Neural cell (in vitro differentiated cells): ENCODE measurements around the gene OTULIN. TPM values are rescaled to one million over a fixed set of nuclear protein-coding genes. Genes with fewer than 3 reads are reported as not detected.

Source experiments
- H2AFZ ChIP-seq: fragments of 200-600, 300-800 bp; sonication (generic), shearing (Covaris generic); 2 replicates; pipeline ENCODE4 v1.6.0; 2014; ENCODE audit warnings: low read depth, mild to moderate bottlenecking, antibody characterized with exemption, low read length, moderate library complexity
- H3F3A ChIP-seq: fragments of 200-600 bp; shearing (Covaris generic); 2 replicates; pipeline ENCODE4 v1.6.1; 2016; ENCODE audit warnings: mild to moderate bottlenecking, moderate library complexity, mixed read lengths, antibody characterized with exemption, low read length; ENCODE audit not compliant: insufficient read depth, poor library complexity, severe bottlenecking
- H3K27ac ChIP-seq: fragments of 200-600, 300-800 bp; sonication (generic), shearing (Covaris generic); 2 replicates; pipeline ENCODE4 v1.5.1; 2014; ENCODE audit warnings: mild to moderate bottlenecking, low read length, moderate library complexity
- H3K27me3 ChIP-seq: fragments of 300-800, 200-600 bp; sonication (generic), shearing (Covaris generic); 2 replicates; pipeline ENCODE4 v1.6.0; 2014; ENCODE audit warnings: mild to moderate bottlenecking, low read depth, low read length, moderate library complexity; ENCODE audit not compliant: insufficient read depth
- H3K36me3 ChIP-seq: fragments of 300-800, 200-600 bp; sonication (generic), shearing (Covaris generic); 2 replicates; pipeline ENCODE4 v1.5.1; 2014; ENCODE audit warnings: mild to moderate bottlenecking, antibody characterized with exemption, low read length, moderate library complexity; ENCODE audit not compliant: insufficient read depth
- H3K4me2 ChIP-seq: fragments of 300-800, 200-600 bp; sonication (generic), shearing (Covaris generic); 2 replicates; pipeline ENCODE4 v1.6.0; 2014; ENCODE audit warnings: mild to moderate bottlenecking, low read length
- H3K4me3 ChIP-seq: fragments of 300-800, 200-600 bp; sonication (generic), shearing (Covaris generic); 2 replicates; pipeline ENCODE4 v1.5.1; 2014; ENCODE audit warnings: mild to moderate bottlenecking, low read length, moderate library complexity
- H3K79me2 ChIP-seq: fragments of 200-600 bp; shearing (Covaris generic); replicated peaks from 2 replicates; pipeline ENCODE4 v1.6.0; 2014; ENCODE audit warnings: mild to moderate bottlenecking, low read length, moderate library complexity; ENCODE audit not compliant: insufficient read depth
- H3K9ac ChIP-seq: fragments of 300-800, 200-600 bp; sonication (generic), shearing (Covaris generic); 2 replicates; pipeline ENCODE4 v1.6.1; 2016; ENCODE audit warnings: mild to moderate bottlenecking, low read length, mixed read lengths
- H3K9me2 ChIP-seq: fragments of 200-600 bp; shearing (Covaris generic); 2 replicates; pipeline ENCODE4 v1.6.1; 2016; ENCODE audit warnings: mild to moderate bottlenecking, low read length, mixed read lengths; ENCODE audit not compliant: insufficient read depth
- H3K9me3 ChIP-seq: fragments of 200-600, 300-800 bp; sonication (generic), shearing (Covaris generic); 2 replicates; pipeline ENCODE4 v1.6.1; 2016; ENCODE audit warnings: mild to moderate bottlenecking, mixed run types, low read length, moderate library complexity, mixed read lengths
- H4K20me1 ChIP-seq: fragments of 200-600 bp; shearing (Covaris generic); 2 replicates; pipeline ENCODE4 v1.6.1; 2016; ENCODE audit warnings: mild to moderate bottlenecking, mixed run types; ENCODE audit not compliant: insufficient read depth
- CTCF ChIP-seq: fragments of 450-650 bp; IDR thresholded peaks from 2 replicates; pipeline ENCODE4 v1.5.1; 2014; ENCODE audit warnings: antibody characterized with exemption, mild to moderate bottlenecking, moderate library complexity; ENCODE audit not compliant: poor library complexity, severe bottlenecking
- EP300 ChIP-seq: fragments of 450-650 bp; conservative IDR thresholded peaks from 2 replicates; pipeline ENCODE4 v1.6.1; 2014; ENCODE audit warnings: antibody characterized with exemption, mild to moderate bottlenecking, moderate library complexity; ENCODE audit not compliant: poor library complexity, severe bottlenecking
- EZH2 ChIP-seq: fragments of 200-600, 300-800 bp; shearing (Covaris generic), sonication (generic); IDR thresholded peaks from 2 replicates; pipeline ENCODE4 v1.6.1; 2014; ENCODE audit warnings: antibody characterized with exemption, low read length, borderline replicate concordance, mild to moderate bottlenecking; ENCODE audit not compliant: insufficient read depth, poor library complexity, severe bottlenecking
- MXI1 ChIP-seq: fragments of 450-650 bp; conservative IDR thresholded peaks from 2 replicates; pipeline ENCODE4 v1.6.1; 2014; ENCODE audit warnings: antibody characterized with exemption, mild to moderate bottlenecking; ENCODE audit not compliant: poor library complexity, severe bottlenecking
- POLR2AphosphoS5 ChIP-seq: IDR thresholded peaks from 2 replicates; pipeline ENCODE4 v1.6.1; 2012
- RAD21 ChIP-seq: fragments of 450-650 bp; conservative IDR thresholded peaks from 2 replicates; pipeline ENCODE4 v1.6.1; 2014; ENCODE audit warnings: antibody characterized with exemption, mild to moderate bottlenecking, moderate library complexity
- REST ChIP-seq: IDR thresholded peaks from 2 replicates; pipeline ENCODE4 v1.6.1; 2012; ENCODE audit warnings: borderline replicate concordance
- SMC3 ChIP-seq: fragments of 450-650 bp; conservative IDR thresholded peaks from 2 replicates; pipeline ENCODE4 v1.6.1; 2014; ENCODE audit warnings: antibody characterized with exemption, mild to moderate bottlenecking, moderate library complexity; ENCODE audit not compliant: poor library complexity
- TAF1 ChIP-seq: IDR thresholded peaks from 2 replicates; pipeline ENCODE4 v1.6.1; 2012; ENCODE audit warnings: low read depth
- polyA plus RNA-seq: library from polyadenylated mRNA; depleted of rRNA; stranded (reverse); fragments of >200 nt; gene quantifications from 2 replicates; pipeline ENCODE4 v1.2.3, GENCODE V29; 2014

OTULIN gene
- polyA plus RNA-seq, 1 donor from 2014 or later = 19.9 TPM

- TF ChIP-seq REST (no peak), TAF1 (no peak), EP300 (no peak), POLR2AphosphoS5 (no peak), MXI1 (no peak), CTCF (no peak), RAD21 (no peak), EZH2 (no peak), SMC3 (no peak)
- Histone ChIP-seq H3K27ac (no peak overlapping the region), H3K9ac (no peak overlapping the region), H3K4me3 (no peak overlapping the region), H4K20me1 (no peaks in the 10 kb centered on the region), H3K27me3 (no peaks in the 10 kb centered on the region), H3K9me3 (no peaks in the 10 kb centered on the region), H3K36me3 (no peaks in the 10 kb centered on the region), H3K79me2 (no peaks in the 10 kb centered on the region), H3K4me2 (no peak overlapping the region), H3K9me2 (no peaks in the 10 kb centered on the region), H3F3A (no peaks in the 10 kb centered on the region), H2AFZ (no peak overlapping the region)
Measured at GRCh38 chr5:14655146-14655741, 9.3 kb upstream of the OTULIN start.

- Histone ChIP-seq H3K4me3 (no peak overlapping the region), H3K79me2 (no peaks in the 10 kb centered on the region), H3K9me3 (no peaks in the 10 kb centered on the region), H2AFZ (no peak overlapping the region), H3K27me3 (no peaks in the 10 kb centered on the region), H3K9me2 (no peaks in the 10 kb centered on the region), H3F3A (no peaks in the 10 kb centered on the region), H3K9ac (no peak overlapping the region), H3K36me3 (no peaks in the 10 kb centered on the region), H3K27ac (no peak overlapping the region), H4K20me1 (no peaks in the 10 kb centered on the region), H3K4me2 (no peak overlapping the region)
- no peak for TF ChIP-seq POLR2AphosphoS5
- no peak for TF ChIP-seq TAF1
- TF ChIP-seq SMC3 = no peak
- no peak for TF ChIP-seq EP300
- TF ChIP-seq MXI1 = no peak
- no peak for TF ChIP-seq RAD21
- no peak for TF ChIP-seq EZH2
- TF ChIP-seq CTCF = no peak
- TF ChIP-seq REST = no peak
Measured at GRCh38 chr5:14656898-14657297, 7.6 kb upstream of the OTULIN start.
